ENCODE data around the gene BDH2.

DNA sequence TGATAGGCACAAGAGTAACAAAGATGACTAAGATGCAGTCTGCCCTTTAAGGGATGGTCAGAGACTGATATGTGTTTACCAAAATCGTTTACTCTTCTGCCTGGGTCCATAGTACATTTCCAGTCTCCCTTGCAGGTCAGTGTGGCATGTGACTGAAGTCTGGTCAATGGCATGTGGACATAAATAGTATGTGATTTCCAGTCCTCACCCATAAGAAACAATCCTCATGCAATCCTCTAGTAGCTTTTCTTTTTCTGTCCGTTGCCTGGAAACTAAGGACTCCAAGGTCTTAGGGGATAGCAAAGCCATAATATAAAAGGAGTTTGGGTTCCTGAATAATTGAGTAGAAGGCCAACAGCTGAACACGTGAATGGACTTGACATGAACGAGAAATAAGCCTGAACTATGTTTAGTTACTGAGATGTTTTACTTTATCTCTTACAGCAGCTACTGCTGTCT lies 24.2 kb downstream of the BDH2 start:
- TF ChIP-seq, protein P1, sequence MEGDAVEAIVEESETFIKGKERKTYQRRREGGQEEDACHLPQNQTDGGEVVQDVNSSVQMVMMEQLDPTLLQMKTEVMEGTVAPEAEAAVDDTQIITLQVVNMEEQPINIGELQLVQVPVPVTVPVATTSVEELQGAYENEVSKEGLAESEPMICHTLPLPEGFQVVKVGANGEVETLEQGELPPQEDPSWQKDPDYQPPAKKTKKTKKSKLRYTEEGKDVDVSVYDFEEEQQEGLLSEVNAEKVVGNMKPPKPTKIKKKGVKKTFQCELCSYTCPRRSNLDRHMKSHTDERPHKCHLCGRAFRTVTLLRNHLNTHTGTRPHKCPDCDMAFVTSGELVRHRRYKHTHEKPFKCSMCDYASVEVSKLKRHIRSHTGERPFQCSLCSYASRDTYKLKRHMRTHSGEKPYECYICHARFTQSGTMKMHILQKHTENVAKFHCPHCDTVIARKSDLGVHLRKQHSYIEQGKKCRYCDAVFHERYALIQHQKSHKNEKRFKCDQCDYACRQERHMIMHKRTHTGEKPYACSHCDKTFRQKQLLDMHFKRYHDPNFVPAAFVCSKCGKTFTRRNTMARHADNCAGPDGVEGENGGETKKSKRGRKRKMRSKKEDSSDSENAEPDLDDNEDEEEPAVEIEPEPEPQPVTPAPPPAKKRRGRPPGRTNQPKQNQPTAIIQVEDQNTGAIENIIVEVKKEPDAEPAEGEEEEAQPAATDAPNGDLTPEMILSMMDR (IDR thresholded peaks at IDR 0.05): no peak
- TF ChIP-seq POLR2A (IDR thresholded peaks at IDR 0.05) (no peak), EP300 (IDR thresholded peaks at IDR 0.05) (no peak)

Measured in upper lobe of left lung (tissue), 4 donors.